ENCODE measurements around the gene LGR4. TPM values are rescaled to one million over a fixed set of nuclear protein-coding genes. Genes with fewer than 3 reads are reported as not detected.

The LGR4 gene
- total RNA-seq, 1 donor, result 25.1 TPM

GRCh38 chr11:27386181-27386845 is 86.3 kb downstream of the LGR4 start:
- no peak for DNase-seq (ENCODE audit: low read depth)
- no peak overlapping the region for H3K4me3 ChIP-seq (ENCODE audit: low read depth, low read length)
- no peak for TF ChIP-seq CTCF (IDR thresholded peaks at IDR 0.05; ENCODE audit: insufficient read depth, low read length)

- no peak for TF ChIP-seq CTCF (IDR thresholded peaks at IDR 0.05; ENCODE audit: insufficient read depth, low read length)
- peak overlapping the region; percentile 39 for H3K4me3 ChIP-seq (ENCODE audit: low read depth, low read length)
- peak; percentile 83 for DNase-seq (ENCODE audit: low read depth)
Observed at GRCh38 chr11:27385245-27385644, 87.3 kb downstream of the LGR4 start.

DNA sequence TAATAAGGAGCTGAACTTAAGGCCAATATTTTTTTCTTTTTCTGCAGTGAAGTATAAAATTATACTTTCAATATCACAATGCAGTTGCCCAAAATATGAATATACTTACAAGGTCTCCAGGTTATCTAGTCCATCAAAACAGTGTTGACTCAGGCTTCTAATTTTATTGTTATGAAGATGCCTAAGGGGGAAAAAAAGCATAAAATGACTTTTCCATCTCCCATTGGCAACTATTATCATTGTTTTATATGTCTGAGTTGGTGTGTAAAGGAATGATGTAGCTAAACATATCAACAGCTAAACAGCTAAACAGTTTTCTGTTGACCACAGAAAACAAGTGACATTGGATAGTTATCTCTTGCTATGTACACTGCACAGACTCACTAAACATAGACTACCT is 88.4 kb downstream of the LGR4 start:
- H3K4me3 ChIP-seq (ENCODE audit: low read depth, low read length), result no peak overlapping the region
- no peak for DNase-seq (ENCODE audit: low read depth)
- no peak for TF ChIP-seq CTCF (IDR thresholded peaks at IDR 0.05; ENCODE audit: insufficient read depth, low read length)

GRCh38 chr11:27383645-27384044 is 88.9 kb downstream of the LGR4 start:
- no peak overlapping the region for H3K4me3 ChIP-seq (ENCODE audit: low read depth, low read length)
- peak; percentile 35 for TF ChIP-seq CTCF (IDR thresholded peaks at IDR 0.05; ENCODE audit: insufficient read depth, low read length)
- no peak for DNase-seq (ENCODE audit: low read depth)

DNA sequence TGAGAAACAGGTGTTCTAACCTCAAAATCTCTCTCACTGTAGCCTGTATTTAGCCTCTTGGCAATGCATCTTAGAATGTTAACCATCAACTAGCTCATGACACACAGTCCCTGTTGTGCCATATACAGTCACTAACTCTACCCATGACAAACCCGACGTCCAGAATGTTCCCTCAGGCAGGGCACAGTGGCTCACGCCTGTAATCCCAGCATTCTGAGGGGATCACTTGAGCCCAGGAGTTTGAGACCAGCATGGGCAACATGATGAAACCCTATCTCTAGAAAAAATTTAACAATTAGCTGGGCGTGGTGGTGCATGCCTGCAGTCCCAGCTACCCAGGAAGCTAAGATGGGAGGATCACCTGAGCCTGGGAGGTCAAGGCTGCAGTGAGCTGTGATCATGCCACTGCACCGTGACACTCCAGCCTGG is 91.3 kb downstream of the LGR4 start:
- H3K4me3 ChIP-seq (ENCODE audit: low read depth, low read length), result no peak overlapping the region
- no peak for DNase-seq (ENCODE audit: low read depth)
- no peak for TF ChIP-seq CTCF (IDR thresholded peaks at IDR 0.05; ENCODE audit: insufficient read depth, low read length)

- no peak overlapping the region for H3K4me3 ChIP-seq (ENCODE audit: low read depth, low read length)
- no peak for DNase-seq (ENCODE audit: low read depth)
- no peak for TF ChIP-seq CTCF (IDR thresholded peaks at IDR 0.05; ENCODE audit: insufficient read depth, low read length)
Observed at GRCh38 chr11:27380771-27381170, 91.8 kb downstream of the LGR4 start.

GRCh38 chr11:27379449-27379848 is 93.1 kb downstream of the LGR4 start:
- DNase-seq (ENCODE audit: low read depth), result no peak
- no peak for TF ChIP-seq CTCF (IDR thresholded peaks at IDR 0.05; ENCODE audit: insufficient read depth, low read length)
- no peak overlapping the region for H3K4me3 ChIP-seq (ENCODE audit: low read depth, low read length)

All from fibroblast of the aortic adventitia (primary cell).